ENCODE data around the gene DHH. TPM values are rescaled to one million over a fixed set of nuclear protein-coding genes. Genes with fewer than 3 reads are reported as not detected.

Gene DHH
- total and polyA plus RNA-seq, 9 of the 15 experiments (the other 6 are each of a cell fraction or from before 2014, with no cell fraction given): 0.07 to 2.6 (median 0.54) TPM

DNA sequence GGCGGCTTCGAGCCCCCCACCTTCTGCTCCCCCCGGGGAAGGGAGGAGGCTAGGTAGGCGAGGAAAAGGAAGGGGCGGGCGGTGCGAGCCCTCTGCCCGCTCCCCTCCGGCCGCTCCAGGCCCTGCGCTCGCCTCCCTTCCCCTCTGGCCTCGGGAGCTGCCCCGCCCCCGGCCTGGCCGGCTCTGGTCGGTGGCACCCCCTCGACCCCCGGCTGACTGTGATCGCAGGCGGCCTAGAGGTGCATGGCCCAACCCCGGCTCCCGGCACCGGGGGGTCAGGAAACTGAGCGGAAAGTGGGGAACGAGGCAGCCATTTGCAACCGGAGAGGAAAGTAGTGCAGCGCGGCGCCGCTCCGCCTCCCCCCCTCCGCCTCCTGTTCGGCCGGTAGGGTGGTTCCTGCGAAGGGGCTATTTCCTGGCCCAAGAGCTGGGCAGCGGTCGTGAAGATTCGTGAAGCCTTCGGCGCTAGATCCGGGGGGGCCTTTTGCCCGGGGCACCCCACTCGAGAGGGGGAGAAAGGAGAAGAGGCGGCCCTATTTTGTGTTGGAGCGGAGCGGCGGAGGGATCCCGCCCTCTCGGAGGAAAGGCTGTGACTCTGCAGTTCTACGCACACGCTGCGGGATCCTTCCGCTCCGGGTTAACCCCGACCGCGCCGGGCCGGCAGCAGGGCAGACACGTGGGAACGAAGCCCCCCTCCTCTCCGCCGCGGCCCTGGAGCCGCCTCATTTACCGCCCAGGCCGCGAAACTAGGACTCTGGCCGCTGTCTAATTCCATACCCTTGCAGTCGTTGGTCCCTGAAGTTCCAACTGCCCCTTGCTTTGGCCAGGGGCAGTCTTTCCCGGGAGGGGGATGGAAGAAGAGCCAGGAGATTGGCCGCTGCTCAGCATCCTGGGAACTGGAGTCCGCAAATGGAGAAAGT, 34.1 kb downstream of the DHH start, which contains the start of gene KMT2D (continued):
- TF ChIP-seq, protein P1, sequence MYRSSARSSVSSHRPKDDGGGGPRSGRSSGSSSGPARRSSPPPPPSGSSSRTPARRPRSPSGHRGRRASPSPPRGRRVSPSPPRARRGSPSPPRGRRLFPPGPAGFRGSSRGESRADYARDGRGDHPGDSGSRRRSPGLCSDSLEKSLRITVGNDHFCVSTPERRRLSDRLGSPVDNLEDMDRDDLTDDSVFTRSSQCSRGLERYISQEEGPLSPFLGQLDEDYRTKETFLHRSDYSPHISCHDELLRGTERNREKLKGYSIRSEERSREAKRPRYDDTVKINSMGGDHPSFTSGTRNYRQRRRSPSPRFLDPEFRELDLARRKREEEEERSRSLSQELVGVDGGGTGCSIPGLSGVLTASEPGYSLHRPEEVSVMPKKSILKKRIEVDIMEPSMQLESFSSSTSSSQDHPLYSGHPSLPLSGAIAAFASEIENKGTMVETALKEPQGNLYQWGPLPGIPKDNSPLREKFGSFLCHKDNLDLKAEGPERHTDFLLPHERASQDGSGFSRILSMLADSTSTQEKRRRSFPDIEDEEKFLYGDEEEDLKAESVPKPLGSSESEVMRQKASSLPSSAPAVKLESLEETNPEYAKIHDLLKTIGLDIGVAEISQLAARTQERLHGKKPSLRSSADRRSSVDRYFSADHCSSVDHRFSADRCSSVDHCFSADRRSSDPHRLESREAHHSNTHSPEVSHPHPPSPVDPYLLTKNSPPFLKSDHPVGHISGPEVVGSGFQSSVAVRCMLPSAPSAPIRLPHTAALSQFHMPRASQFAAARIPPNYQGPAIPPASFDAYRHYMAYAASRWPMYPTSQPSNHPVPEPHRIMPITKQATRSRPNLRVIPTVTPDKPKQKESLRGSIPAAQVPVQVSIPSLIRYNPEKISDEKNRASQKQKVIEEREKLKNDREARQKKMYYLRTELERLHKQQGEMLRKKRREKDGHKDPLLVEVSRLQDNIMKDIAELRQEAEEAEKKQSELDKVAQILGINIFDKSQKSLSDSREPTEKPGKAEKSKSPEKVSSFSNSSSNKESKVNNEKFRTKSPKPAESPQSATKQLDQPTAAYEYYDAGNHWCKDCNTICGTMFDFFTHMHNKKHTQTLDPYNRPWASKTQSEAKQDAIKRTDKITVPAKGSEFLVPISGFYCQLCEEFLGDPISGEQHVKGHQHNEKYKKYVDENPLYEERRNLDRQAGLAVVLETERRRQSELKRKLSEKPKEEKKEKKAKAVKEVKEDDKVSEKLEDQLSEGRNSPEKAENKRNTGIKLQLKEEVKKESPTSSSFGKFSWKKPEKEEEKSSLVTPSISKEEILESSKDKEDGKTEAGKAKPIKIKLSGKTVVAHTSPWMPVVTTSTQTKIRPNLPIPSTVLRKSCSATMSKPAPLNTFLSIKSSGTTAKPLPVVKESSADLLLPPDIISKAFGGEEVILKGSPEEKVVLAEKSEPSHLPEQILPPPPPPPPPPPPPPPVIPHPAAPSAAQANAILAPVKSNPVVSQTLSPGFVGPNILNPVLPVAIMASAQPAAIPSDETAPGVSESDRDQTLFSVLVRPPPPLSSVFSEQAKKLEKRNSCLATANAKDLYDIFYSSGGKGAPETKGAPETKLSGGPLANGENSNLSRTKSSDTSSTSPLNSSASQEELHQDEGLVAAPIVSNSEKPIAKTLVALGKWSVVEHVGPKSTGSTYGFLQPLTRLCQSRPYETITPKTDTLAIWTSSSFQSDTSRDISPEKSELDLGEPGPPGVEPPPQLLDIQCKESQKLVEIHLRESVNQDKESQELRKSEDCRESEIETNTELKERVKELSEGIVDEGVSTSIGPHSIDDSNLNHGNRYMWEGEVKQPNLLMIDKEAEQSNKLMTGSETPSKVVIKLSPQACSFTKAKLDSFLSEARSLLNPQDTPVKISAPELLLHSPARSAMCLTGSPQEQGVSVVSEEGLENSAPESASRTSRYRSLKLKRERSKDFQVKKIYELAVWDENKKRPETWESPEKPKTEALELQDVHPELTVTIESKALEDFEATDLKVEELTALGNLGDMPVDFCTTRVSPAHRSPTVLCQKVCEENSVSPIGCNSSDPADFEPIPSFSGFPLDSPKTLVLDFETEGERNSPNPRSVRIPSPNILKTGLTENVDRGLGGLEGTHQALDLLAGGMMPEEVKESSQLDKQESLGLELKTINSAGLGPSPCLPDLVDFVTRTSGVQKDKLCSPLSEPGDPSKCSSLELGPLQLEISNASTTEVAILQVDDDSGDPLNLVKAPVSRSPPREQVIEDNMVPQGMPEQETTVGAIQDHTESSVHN (IDR thresholded peaks at IDR 0.05; ENCODE audit: borderline replicate concordance in 1 of 2, low read depth in 1 of 2): 0 out of 4 replicates have a peak, but pooled peaks of 1 of the 2 experiments have one; percentile 52
- TF ChIP-seq ETV5 (CRISPR knock-in tag; IDR thresholded peaks at IDR 0.05; ENCODE audit: low read depth) (peak; percentile 79), RUNX1 (IDR thresholded peaks at IDR 0.05; ENCODE audit: low read depth) (0 out of 2 replicates have a peak, but pooled peaks have one; percentile 38), TRIM28 (IDR thresholded peaks at IDR 0.05) (no peak; the same call in 1 of the 2 replicates), CXXC5 (CRISPR knock-in tag; IDR thresholded peaks at IDR 0.05) (peak; percentile 99), L3MBTL2 (IDR thresholded peaks at IDR 0.05) (peak; percentile 73), CHD2 (IDR thresholded peaks at IDR 0.05; ENCODE audit: low read depth, low read length) (peak; percentile 94), SNRNP70 (optimal IDR thresholded peaks at IDR 0.05; ENCODE audit: low read depth, low read length) (no peak), ZNF707 (CRISPR knock-in tag; conservative IDR thresholded peaks at IDR 0.05) (no peak)
- TF ChIP-seq, protein P2, sequence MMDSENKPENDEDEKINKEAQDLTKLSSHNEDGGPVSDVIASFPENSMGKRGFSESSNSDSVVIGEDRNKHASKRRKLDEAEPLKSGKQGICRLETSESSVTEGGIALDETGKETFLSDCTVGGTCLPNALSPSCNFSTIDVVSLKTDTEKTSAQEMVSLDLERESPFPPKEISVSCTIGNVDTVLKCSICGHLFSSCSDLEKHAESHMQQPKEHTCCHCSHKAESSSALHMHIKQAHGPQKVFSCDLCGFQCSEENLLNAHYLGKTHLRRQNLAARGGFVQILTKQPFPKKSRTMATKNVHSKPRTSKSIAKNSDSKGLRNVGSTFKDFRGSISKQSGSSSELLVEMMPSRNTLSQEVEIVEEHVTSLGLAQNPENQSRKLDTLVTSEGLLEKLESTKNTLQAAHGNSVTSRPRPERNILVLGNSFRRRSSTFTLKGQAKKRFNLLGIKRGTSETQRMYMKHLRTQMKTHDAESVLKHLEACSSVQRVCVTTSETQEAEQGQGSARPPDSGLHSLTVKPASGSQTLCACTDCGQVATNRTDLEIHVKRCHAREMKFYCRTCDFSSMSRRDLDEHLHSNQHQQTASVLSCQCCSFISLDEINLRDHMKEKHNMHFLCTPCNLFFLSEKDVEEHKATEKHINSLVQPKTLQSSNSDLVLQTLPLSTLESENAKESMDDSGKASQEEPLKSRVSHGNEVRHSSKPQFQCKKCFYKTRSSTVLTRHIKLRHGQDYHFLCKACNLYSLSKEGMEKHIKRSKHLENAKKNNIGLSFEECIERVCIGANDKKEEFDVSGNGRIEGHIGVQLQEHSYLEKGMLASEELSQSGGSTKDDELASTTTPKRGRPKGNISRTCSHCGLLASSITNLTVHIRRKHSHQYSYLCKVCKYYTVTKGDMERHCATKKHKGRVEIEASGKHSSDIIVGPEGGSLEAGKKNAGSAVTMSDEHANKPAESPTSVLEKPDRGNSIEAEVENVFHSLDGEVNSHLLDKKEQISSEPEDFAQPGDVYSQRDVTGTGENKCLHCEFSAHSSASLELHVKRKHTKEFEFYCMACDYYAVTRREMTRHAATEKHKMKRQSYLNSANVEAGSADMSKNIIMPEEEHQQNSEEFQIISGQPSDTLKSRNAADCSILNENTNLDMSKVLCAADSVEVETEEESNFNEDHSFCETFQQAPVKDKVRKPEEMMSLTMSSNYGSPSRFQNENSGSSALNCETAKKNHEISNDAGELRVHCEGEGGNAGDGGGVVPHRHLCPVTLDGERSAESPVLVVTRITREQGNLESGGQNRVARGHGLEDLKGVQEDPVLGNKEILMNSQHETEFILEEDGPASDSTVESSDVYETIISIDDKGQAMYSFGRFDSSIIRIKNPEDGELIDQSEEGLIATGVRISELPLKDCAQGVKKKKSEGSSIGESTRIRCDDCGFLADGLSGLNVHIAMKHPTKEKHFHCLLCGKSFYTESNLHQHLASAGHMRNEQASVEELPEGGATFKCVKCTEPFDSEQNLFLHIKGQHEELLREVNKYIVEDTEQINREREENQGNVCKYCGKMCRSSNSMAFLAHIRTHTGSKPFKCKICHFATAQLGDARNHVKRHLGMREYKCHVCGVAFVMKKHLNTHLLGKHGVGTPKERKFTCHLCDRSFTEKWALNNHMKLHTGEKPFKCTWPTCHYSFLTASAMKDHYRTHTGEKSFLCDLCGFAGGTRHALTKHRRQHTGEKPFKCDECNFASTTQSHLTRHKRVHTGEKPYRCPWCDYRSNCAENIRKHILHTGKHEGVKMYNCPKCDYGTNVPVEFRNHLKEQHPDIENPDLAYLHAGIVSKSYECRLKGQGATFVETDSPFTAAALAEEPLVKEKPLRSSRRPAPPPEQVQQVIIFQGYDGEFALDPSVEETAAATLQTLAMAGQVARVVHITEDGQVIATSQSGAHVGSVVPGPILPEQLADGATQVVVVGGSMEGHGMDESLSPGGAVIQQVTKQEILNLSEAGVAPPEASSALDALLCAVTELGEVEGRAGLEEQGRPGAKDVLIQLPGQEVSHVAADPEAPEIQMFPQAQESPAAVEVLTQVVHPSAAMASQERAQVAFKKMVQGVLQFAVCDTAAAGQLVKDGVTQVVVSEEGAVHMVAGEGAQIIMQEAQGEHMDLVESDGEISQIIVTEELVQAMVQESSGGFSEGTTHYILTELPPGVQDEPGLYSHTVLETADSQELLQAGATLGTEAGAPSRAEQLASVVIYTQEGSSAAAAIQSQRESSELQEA (IDR thresholded peaks at IDR 0.05; ENCODE audit: low read depth): no peak
